Measurements from ENCODE around the gene PCLO. TPM values are rescaled to one million over a fixed set of nuclear protein-coding genes. Genes with fewer than 3 reads are reported as not detected.
"Not testable (repeated sequence)": the region's sequence is repeated elsewhere in the genome, so short reads cannot be mapped to it uniquely, and the experiment has no call there.

Gene PCLO
- total RNA-seq, 1 donor from 2014 or later = 5.3 TPM

- no peak for DNase-seq (ENCODE audit: low spot score in 2 of 2, unreplicated experiment in 2 of 2)
- H3K27me3 Mint-ChIP-seq (ENCODE audit: low read depth) = no peaks in the 10 kb centered on the region
- H3K36me3 Mint-ChIP-seq = no peaks in the 10 kb centered on the region
- H3K4me1 Mint-ChIP-seq = no peaks in the 10 kb centered on the region
- no peak overlapping the region for H3K4me3 Mint-ChIP-seq
- no peaks in the 10 kb centered on the region for H3K9me3 Mint-ChIP-seq
- TF ChIP-seq, protein P1, sequence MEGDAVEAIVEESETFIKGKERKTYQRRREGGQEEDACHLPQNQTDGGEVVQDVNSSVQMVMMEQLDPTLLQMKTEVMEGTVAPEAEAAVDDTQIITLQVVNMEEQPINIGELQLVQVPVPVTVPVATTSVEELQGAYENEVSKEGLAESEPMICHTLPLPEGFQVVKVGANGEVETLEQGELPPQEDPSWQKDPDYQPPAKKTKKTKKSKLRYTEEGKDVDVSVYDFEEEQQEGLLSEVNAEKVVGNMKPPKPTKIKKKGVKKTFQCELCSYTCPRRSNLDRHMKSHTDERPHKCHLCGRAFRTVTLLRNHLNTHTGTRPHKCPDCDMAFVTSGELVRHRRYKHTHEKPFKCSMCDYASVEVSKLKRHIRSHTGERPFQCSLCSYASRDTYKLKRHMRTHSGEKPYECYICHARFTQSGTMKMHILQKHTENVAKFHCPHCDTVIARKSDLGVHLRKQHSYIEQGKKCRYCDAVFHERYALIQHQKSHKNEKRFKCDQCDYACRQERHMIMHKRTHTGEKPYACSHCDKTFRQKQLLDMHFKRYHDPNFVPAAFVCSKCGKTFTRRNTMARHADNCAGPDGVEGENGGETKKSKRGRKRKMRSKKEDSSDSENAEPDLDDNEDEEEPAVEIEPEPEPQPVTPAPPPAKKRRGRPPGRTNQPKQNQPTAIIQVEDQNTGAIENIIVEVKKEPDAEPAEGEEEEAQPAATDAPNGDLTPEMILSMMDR (IDR thresholded peaks at IDR 0.05; ENCODE audit: unreplicated experiment) = no peak
- H3K27ac Mint-ChIP-seq = no peak overlapping the region
These were observed 265.2 kb downstream of the PCLO start for GRCh38 chr7:82897500-82897899.

DNA sequence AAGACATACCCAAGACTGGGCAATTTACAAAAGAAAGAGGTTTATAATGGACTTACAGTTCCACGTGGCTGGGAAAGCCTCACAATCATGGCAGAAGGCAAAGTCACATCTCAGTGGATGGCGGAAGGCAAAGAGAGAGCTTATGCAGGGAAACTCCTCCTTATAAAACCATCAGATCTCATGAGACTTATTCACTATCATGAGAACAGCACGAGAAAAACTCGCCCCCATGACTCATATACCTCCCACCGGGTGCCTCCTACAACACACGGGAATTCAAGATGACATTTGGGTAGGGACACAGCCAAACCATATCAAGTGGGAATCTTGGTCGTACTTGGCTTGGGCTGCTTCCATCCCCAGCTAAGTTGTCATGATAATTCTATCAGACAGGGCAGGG, 268.3 kb downstream of the PCLO start:
- H3K36me3 Mint-ChIP-seq; H3K27me3 Mint-ChIP-seq (ENCODE audit: low read depth); DNase-seq (ENCODE audit: low spot score in 2 of 2, unreplicated experiment in 2 of 2); H3K9me3 Mint-ChIP-seq; H3K4me3 Mint-ChIP-seq; H3K27ac Mint-ChIP-seq; H3K4me1 Mint-ChIP-seq: not testable (repeated sequence)

DNA sequence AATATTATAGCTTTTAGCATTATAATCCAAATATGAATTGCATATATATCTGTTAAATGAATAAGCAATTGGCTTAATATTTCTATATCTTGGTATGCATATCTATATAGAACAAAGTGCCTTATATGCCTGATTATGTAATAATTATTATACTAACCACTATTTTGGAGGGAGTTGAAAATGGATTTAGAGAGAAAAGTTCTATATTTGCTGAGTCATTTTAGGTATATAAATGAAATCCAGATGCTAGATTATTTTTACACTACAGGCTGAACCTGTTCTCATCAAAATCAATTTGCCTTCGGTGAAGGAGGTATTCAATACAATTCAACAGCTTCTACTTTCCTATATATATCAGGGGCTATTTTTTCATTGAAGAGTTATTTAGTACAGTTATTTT, 276.4 kb downstream of the PCLO start:
- no peaks in the 10 kb centered on the region for H3K27me3 Mint-ChIP-seq (ENCODE audit: low read depth)
- no peaks in the 10 kb centered on the region for H3K4me1 Mint-ChIP-seq
- H3K36me3 Mint-ChIP-seq = no peaks in the 10 kb centered on the region
- H3K4me3 Mint-ChIP-seq = no peak overlapping the region
- no peaks in the 10 kb centered on the region for H3K9me3 Mint-ChIP-seq
- TF ChIP-seq, protein P1 (IDR thresholded peaks at IDR 0.05; ENCODE audit: unreplicated experiment) = no peak
- no peak for DNase-seq (ENCODE audit: low spot score in 2 of 2, unreplicated experiment in 2 of 2)
- H3K27ac Mint-ChIP-seq = no peak overlapping the region

GRCh38 chr7:82865856-82866255, 296.8 kb downstream of the PCLO start:
- H3K4me1 Mint-ChIP-seq = no peaks in the 10 kb centered on the region
- peaks cover 2% of the 10 kb centered on the region for H3K36me3 Mint-ChIP-seq
- no peaks in the 10 kb centered on the region for H3K27me3 Mint-ChIP-seq (ENCODE audit: low read depth)
- TF ChIP-seq, protein P1 (IDR thresholded peaks at IDR 0.05; ENCODE audit: unreplicated experiment) = no peak
- no peak overlapping the region for H3K27ac Mint-ChIP-seq
- H3K4me3 Mint-ChIP-seq = no peak overlapping the region
- H3K9me3 Mint-ChIP-seq = peaks cover 17% of the 10 kb centered on the region
- DNase-seq (ENCODE audit: low spot score in 2 of 2, unreplicated experiment in 2 of 2) = no peak

DNA sequence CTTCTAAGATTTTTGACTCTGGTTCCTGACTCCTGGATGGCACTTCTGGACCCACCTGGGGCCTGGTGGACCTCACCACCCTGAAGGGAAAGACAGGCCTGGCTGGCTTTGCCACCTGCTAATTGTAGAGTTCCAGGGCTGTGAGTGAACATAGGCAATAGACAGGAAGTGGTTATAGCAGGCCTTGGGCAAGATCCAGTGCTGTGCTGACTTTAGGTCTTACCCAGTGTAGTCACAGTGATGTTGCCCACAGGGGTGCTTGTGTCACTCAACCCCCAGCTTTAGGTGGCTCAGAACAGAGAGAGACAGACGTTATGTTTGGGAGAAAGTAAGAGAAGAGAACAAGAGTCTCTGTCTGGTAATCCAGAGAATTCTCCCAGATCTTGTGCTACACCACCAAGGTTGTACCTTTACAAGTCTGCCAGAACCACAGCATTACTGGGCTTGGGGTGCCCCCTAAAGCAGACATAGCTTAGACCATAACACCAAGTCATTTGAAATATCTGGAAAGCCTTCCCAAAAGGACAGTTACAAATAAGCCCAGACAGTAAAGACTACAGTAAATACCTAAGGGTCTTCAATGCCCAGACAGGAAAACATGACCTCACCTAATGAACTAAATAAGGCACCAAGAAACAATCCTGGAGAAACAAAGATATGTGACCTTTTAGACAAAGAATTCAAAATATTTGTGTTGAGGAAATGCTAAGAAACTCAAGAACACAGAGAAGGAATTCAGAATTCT, 303.4 kb downstream of the PCLO start:
- no peaks in the 10 kb centered on the region for H3K27me3 Mint-ChIP-seq (ENCODE audit: low read depth)
- DNase-seq (ENCODE audit: low spot score in 2 of 2, unreplicated experiment in 2 of 2) = no peak
- H3K27ac Mint-ChIP-seq = no peak overlapping the region
- no peak overlapping the region for H3K4me3 Mint-ChIP-seq
- peaks cover 33% of the 10 kb centered on the region for H3K9me3 Mint-ChIP-seq
- peaks cover 2% of the 10 kb centered on the region for H3K36me3 Mint-ChIP-seq
- TF ChIP-seq, protein P1 (IDR thresholded peaks at IDR 0.05; ENCODE audit: unreplicated experiment) = no peak
- no peaks in the 10 kb centered on the region for H3K4me1 Mint-ChIP-seq

DNA sequence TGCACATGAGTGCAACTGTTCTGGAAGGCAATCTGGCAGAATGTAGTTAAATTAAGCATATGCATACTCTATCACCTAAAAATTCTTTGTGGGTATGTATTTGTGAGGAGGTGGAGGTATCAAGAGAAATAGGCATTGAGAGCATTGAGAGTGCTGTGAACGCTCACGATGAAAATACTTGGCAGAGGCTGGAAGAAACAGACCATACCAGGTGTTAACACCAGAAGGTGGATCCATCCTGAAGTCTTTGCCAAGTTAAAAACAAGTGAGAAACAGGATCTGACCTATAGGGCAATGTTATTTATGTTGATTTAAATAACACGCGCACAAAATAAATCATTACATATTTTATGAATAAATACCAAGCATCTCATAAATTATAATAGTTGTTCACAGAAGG, 311.6 kb downstream of the PCLO start:
- no peak overlapping the region for H3K4me3 Mint-ChIP-seq
- H3K9me3 Mint-ChIP-seq = no peaks in the 10 kb centered on the region
- TF ChIP-seq, protein P1 (IDR thresholded peaks at IDR 0.05; ENCODE audit: unreplicated experiment) = no peak
- DNase-seq (ENCODE audit: low spot score in 2 of 2, unreplicated experiment in 2 of 2) = no peak
- no peaks in the 10 kb centered on the region for H3K4me1 Mint-ChIP-seq
- H3K36me3 Mint-ChIP-seq = no peaks in the 10 kb centered on the region
- H3K27ac Mint-ChIP-seq = no peak overlapping the region
- no peaks in the 10 kb centered on the region for H3K27me3 Mint-ChIP-seq (ENCODE audit: low read depth)

Measured in mesothelial cell of epicardium (in vitro differentiated cells).